HepG2 (cell line): ENCODE results near the gene GPLD1.

Source experiments
- ELF4 ChIP-seq: sonication (generic); formaldehyde crosslinking; IDR thresholded peaks from 2 replicates; pipeline ENCODE4 v1.5.0; 2020; ENCODE audit warnings: missing genetic modification reagents, mild to moderate bottlenecking, moderate library complexity, borderline replicate concordance
- FOSL2 ChIP-seq: sonication (generic); formaldehyde crosslinking; IDR thresholded peaks from 2 replicates; pipeline ENCODE4 v1.4.0; 2020; ENCODE audit warnings: missing genetic modification reagents
- NR2F1 ChIP-seq, 2 experiments: fragments of 450-650 bp in 1 of 2; formaldehyde crosslinking in 1 of 2; IDR thresholded peaks; 2 replicates each; pipeline versions ENCODE4 v1.5.0 to v1.6.1; 2016 to 2020; ENCODE audit warnings: mild to moderate bottlenecking in 1 of 2, missing compliant biosample characterization in 1 of 2, missing genetic modification reagents in 1 of 2, moderate library complexity in 1 of 2
- PTBP1 ChIP-seq: fragments of 200-400 bp; formaldehyde crosslinking; IDR thresholded peaks from 2 replicates; pipeline ENCODE4 v1.6.1; 2018; ENCODE audit warnings: low read length, low read depth; ENCODE audit not compliant: poor library complexity, severe bottlenecking
- SIN3A ChIP-seq: IDR thresholded peaks from 2 replicates; pipeline ENCODE4 v1.6.1; 2011; ENCODE audit warnings: low read depth, mild to moderate bottlenecking, control low read depth, low read length, borderline replicate concordance
- ZNF605 ChIP-seq: sonication (generic); formaldehyde crosslinking; IDR thresholded peaks from 2 replicates; pipeline ENCODE4 v1.8.0; 2022; ENCODE audit warnings: mild to moderate bottlenecking, missing genetic modification reagents
- ZNF720 ChIP-seq: sonication (generic); formaldehyde crosslinking; IDR thresholded peaks from 2 replicates; pipeline ENCODE4 v1.4.0; 2020; ENCODE audit warnings: missing genetic modification reagents
- TF ChIP-seq, protein P1 (sequence below): sonication (generic); formaldehyde crosslinking; IDR thresholded peaks from 2 replicates; pipeline ENCODE4 v1.8.1; 2023; ENCODE audit warnings: mild to moderate bottlenecking, moderate library complexity, missing genetic modification reagents
- TF ChIP-seq, protein P2 (sequence below): sonication (generic); formaldehyde crosslinking; IDR thresholded peaks from 2 replicates; pipeline ENCODE4 v1.4.0; 2020; ENCODE audit warnings: missing genetic modification reagents
- TF ChIP-seq, protein P3 (sequence below): sonication (generic); formaldehyde crosslinking; IDR thresholded peaks from 2 replicates; pipeline ENCODE4 v1.5.0; 2020; ENCODE audit warnings: mild to moderate bottlenecking, missing genetic modification reagents
- TF ChIP-seq, protein P4 (sequence below): sonication (generic); formaldehyde crosslinking; IDR thresholded peaks from 2 replicates; pipeline ENCODE4 v1.4.0; 2020; ENCODE audit warnings: missing genetic modification reagents, borderline replicate concordance
- TF ChIP-seq, protein P5 (sequence below): sonication (generic); formaldehyde crosslinking; IDR thresholded peaks from 2 replicates; pipeline ENCODE4 v1.4.0; 2020; ENCODE audit warnings: missing genetic modification reagents, borderline replicate concordance

DNA sequence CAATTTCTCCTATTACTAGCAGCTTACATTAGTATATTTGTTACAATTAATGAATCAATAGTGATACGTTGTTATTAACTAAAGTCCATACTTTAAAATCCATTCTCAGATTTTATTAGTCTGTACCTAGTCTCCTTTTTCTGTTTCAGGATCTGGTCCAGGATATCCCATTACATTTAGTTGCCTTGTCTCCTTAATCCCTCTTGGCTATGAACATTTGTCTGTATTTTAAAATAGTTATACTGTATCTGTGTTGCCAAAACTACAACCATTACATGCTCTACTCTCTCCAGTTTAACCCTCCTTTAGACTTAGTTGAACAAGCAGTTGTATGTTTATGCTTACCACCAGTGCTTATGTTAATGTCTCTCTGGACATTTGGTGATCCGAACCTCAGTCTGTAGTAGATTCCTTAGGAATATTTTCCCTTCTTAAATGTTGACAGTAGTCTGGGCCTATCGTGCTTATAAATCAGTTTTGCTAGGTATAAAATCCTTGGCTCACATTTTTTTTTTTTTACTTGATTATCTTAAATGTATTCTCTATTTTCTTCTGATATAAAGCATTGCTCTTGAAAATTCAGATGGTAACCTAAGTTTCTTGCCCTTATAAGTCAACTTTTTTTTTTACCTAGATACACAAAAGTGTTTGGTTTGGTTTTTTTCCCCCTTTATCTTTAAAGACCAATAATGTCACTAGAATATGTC is 17.6 kb upstream of the GPLD1 start:
- TF ChIP-seq ZNF720 = no peak
- TF ChIP-seq, protein P1, sequence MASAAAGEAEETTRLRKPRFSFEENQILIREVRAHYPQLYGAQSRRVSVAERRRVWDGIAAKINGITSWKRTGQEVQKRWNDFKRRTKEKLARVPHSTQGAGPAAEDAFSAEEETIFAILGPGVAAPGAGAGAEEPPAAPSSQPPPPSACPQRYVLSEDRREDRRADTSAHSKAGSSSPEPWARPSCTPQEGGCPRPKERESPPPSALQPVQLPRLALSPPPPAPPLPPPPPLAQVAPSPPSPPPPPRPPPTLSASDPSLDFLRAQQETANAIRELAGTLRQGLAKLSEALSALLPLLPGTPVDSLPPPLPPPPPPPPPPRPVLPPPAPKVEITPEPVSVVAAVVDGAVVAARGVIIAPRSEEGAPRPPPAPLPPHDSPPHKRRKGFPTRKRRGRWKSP (CRISPR knock-in tag) = no peak
- no peak for TF ChIP-seq SIN3A
- TF ChIP-seq, protein P2, sequence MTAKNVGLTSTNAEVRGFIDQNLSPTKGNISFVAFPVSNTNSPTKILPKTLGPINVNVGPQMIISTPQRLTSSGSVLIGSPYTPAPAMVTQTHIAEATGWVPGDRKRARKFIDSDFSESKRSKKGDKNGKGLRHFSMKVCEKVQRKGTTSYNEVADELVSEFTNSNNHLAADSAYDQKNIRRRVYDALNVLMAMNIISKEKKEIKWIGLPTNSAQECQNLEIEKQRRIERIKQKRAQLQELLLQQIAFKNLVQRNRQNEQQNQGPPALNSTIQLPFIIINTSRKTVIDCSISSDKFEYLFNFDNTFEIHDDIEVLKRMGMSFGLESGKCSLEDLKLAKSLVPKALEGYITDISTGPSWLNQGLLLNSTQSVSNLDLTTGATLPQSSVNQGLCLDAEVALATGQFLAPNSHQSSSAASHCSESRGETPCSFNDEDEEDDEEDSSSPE (CRISPR knock-in tag) = no peak
- TF ChIP-seq FOSL2 (CRISPR knock-in tag) = no peak
- no peak for TF ChIP-seq NR2F1 (CRISPR knock-in tag; IDR thresholded peaks at IDR 0.05)
- no peak for TF ChIP-seq PTBP1
- TF ChIP-seq ZNF605 (CRISPR knock-in tag) = no peak
- TF ChIP-seq, protein P3, sequence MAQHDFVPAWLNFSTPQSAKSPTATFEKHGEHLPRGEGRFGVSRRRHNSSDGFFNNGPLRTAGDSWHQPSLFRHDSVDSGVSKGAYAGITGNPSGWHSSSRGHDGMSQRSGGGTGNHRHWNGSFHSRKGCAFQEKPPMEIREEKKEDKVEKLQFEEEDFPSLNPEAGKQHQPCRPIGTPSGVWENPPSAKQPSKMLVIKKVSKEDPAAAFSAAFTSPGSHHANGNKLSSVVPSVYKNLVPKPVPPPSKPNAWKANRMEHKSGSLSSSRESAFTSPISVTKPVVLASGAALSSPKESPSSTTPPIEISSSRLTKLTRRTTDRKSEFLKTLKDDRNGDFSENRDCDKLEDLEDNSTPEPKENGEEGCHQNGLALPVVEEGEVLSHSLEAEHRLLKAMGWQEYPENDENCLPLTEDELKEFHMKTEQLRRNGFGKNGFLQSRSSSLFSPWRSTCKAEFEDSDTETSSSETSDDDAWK (CRISPR knock-in tag) = no peak
- TF ChIP-seq, protein P4, sequence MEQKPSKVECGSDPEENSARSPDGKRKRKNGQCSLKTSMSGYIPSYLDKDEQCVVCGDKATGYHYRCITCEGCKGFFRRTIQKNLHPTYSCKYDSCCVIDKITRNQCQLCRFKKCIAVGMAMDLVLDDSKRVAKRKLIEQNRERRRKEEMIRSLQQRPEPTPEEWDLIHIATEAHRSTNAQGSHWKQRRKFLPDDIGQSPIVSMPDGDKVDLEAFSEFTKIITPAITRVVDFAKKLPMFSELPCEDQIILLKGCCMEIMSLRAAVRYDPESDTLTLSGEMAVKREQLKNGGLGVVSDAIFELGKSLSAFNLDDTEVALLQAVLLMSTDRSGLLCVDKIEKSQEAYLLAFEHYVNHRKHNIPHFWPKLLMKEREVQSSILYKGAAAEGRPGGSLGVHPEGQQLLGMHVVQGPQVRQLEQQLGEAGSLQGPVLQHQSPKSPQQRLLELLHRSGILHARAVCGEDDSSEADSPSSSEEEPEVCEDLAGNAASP = no peak
- TF ChIP-seq ELF4 = no peak
- TF ChIP-seq, protein P5, sequence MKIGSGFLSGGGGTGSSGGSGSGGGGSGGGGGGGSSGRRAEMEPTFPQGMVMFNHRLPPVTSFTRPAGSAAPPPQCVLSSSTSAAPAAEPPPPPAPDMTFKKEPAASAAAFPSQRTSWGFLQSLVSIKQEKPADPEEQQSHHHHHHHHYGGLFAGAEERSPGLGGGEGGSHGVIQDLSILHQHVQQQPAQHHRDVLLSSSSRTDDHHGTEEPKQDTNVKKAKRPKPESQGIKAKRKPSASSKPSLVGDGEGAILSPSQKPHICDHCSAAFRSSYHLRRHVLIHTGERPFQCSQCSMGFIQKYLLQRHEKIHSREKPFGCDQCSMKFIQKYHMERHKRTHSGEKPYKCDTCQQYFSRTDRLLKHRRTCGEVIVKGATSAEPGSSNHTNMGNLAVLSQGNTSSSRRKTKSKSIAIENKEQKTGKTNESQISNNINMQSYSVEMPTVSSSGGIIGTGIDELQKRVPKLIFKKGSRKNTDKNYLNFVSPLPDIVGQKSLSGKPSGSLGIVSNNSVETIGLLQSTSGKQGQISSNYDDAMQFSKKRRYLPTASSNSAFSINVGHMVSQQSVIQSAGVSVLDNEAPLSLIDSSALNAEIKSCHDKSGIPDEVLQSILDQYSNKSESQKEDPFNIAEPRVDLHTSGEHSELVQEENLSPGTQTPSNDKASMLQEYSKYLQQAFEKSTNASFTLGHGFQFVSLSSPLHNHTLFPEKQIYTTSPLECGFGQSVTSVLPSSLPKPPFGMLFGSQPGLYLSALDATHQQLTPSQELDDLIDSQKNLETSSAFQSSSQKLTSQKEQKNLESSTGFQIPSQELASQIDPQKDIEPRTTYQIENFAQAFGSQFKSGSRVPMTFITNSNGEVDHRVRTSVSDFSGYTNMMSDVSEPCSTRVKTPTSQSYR (CRISPR knock-in tag) = no peak
